ENCODE results near the gene TMPRSS6.

The TMPRSS6 gene

DNA sequence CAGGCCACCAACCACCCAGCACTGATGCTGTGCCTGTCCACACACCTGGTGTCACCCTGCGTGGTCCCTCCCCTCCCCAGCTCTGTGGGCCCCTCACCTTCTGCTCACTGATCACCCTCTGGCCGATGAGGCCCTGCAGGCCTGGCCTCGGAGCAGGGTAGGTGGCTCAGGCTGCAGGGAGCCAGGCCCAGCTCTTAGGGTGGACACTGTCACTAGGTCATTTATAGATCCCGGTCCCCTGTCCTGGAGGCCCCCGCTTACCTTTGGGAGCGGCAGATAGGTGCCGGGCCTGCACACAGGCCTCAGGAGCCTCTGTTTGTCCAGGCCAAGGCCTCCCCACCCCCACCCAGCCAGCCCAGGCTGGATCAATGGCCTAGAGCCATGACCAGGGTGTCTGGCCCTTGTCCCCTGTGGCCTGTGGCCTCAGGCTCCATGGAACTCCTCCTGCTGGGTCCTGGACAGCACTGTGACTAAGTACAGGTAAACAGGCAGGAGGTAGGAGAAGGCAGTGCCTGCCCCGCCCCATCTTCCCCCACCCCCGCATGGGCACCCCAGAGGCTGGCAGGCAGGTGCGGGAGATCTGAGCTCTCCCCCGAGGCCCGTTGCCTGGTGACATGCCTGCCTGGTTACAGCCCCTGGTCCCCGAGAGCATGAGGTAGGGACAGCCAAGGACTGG, at the start of gene TMPRSS6:
TMPRSS6 (minus strand) TSS at position 472 of the 676 bp plus-strand sequence. CDS start 6,296 bp downstream, outside the sequence.
- DNase-seq = no peak

DNA sequence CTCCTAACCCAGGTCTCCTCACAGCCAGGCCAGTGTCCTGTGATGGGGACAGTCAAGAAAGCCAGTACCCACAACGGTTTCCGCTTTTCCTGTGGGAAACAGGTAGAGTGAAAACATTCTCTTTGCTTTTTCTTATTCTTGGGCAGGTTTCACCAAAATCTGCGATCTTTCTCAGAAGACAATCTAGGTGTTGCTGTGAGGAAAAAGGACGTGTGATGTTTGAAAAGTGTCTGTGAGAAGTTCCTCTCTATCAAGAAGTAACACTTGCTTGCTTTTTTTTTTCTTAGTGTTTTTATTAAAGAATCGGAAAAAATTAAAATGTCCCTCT, 49.4 kb upstream of the TMPRSS6 start:
- no peak for DNase-seq

- DNase-seq = no peak
Observed at GRCh38 chr22:37157516-37158285, 48.2 kb upstream of the TMPRSS6 start.

DNA sequence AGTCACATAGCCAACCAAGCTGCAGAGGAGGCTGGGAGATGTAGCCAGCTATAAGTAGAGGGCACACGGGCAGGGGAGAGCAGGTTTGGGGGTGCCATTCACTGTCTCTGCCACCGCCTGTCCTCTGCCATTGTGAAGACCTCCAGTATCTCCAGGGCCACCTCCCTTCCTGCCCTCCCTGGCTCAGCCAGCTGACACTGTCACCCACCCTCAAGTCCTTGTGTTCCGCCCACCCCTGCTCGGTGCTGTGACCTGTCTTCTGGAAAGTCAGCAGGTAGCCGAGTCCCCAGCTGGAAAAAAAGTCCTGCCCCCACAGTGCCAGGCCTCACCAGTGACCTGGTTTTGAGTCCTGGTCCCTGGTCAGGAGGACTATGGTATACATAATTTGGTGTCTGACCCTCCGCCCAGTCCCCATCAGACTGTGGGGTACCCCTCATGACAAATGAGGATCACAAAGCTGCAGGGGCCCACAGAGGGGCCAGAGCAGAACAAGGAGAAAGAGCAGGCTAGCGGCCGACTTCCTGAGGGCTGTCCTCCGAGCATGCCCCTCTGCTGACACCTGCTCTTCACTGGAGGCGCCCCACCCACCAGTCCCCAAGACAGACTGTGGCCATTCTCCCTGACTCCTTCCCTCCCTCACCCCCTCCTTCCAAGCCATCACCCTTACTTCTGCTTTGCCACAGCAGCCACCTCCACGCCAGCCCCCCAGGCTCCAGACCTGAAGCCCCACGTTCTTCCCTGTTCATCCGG, 47.3 kb upstream of the TMPRSS6 start:
- no peak for DNase-seq

DNA sequence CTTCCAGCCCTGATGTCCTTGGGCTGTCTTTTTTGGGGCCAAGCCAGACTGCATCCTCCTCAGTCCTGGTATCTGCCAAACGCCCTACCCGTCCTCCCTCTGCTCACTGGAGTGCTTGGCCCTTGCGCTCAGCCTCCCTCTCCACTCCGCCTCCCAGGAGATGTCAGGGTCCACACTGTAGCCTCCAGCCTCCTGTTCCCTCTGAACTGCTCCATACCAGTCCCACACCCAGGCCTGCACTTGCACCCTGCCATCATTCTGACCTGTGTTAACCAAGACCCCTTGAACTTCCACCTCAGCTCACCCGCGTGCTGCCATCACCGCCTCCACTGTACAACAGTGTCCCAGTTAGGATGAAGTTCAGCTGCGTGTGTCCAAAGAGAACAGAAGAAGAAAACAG, 46.5 kb upstream of the TMPRSS6 start:
- no peak for DNase-seq

GRCh38 chr22:37154925-37155712, 45.6 kb upstream of the TMPRSS6 start:
- DNase-seq = no peak

DNA sequence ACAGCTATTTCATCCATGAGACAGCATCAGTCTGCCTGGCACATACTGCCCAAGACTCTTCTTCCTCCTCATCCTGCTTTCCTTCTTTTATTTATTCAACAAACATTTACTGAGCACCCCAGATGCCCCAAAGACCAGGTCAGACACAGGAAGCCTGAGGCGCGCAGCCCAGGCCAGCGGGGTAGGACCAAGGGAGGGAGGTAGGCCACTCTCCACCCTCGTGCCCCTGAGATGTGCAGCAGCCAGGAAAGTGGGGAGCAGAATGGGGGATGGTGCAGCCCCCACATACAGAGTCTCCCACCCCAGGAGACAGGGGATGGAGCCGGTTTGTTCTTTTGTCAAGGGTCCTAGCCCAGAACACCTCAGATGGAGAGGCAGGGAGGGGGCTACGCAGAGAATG, 44.4 kb upstream of the TMPRSS6 start:
- no peak for DNase-seq

DNA sequence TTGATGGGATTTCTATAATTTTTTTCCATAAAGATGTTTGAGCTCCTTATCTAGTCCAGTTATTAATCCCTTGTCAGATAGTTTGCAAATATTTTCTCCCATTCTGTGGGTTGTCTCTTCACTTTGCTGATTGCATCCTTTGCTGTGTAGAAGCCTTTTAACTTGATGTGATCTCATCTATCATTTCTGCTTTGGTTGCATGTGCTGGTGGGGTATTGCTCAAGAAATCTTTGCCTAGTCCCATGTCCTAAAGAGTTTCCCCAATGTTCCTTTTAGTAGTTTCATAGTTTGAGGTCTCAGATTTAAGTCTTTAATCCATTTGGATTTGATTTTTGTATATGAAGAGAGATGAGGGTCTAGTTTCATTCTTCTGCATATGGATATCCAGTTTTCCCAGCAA, 41.9 kb upstream of the TMPRSS6 start:
- no peak for DNase-seq

DNA sequence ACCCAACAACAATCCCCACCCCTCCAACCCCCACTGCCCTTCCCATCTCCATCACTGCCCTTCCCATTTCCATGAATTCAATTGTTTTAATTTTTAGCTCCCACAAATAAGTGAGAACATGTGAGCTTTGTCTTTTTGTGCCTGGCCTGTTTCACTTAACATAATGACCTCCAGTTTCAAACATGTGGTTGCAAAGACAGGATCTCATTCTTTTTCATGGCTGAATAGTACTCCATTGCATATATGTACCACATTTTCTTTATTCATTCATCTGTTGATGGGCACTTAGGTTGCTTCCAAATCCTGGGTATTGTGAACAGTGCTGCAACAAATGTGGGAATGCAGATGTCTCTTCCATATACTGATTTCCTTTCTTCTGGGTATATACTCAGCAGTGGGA, 41.2 kb upstream of the TMPRSS6 start:
- no peak for DNase-seq

DNA sequence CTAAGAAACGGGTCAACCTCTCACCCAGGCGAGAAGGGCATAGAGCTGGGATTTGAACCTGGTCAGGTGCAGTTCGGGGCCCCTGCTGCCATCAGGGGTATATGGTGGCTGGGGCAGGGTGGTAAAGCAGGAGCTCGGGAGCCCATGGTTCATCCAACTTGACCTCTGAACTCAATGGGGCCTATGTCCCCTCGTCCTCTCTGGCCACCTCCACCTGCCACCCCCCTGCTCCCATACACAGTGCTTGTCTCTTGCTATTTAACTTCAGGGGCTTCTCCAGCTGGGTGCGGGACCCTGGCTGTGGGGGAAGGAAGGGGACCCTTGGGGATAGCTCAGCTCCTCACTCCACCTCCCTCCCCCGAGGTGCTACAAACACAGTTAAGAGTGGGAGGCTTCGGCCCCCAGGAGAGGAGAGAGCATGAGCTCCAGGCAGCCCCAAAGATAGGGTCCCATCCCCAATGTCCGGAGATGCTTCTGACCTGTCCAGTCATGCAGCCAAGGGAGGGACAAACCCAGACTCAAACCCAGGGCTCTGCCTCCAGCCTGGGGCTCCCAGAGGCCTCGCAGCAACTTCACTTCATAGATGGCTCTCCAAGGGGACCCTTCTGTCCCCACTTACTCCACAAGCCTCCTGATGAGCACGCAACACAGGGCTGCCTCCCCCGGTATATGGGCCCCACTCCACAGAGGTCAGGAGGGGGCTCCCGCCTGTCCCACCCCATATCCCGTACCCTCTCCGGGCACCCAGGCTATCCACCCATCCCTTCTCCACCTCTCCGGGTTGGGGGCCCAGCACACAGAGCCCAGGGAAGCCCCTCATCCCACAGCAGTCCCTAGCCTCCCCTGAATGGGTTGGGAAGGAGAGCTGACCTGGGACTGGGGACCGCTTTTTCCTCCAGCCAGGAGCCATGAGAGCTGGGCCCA, 39.5 kb upstream of the TMPRSS6 start:
- DNase-seq = no peak

- no peak for DNase-seq
Observed at GRCh38 chr22:37148031-37148651, 38.6 kb upstream of the TMPRSS6 start.

GRCh38 chr22:37147186-37147990, 37.9 kb upstream of the TMPRSS6 start:
- DNase-seq = no peak

- DNase-seq = no peak
Observed at GRCh38 chr22:37146507-37147180, 37.1 kb upstream of the TMPRSS6 start.

DNA sequence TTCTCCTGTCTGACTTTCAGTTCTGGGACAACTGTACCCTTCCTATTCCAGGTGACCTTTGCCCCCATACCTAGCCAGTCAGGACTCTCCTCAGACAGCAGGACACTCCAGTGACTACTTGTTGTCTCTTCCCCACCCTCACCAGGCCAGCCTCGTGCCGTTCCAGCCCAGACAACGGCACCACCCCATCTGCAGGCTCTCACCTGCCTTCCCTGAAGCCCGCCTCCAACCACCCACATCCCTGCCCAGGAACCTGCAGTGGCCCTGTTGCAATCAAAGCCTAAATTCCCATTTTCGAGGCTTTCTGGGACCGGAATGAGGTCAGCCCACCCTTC, 36.5 kb upstream of the TMPRSS6 start:
- DNase-seq = no peak

- DNase-seq = no peak
Observed at GRCh38 chr22:37145180-37146050, 35.9 kb upstream of the TMPRSS6 start.

DNA sequence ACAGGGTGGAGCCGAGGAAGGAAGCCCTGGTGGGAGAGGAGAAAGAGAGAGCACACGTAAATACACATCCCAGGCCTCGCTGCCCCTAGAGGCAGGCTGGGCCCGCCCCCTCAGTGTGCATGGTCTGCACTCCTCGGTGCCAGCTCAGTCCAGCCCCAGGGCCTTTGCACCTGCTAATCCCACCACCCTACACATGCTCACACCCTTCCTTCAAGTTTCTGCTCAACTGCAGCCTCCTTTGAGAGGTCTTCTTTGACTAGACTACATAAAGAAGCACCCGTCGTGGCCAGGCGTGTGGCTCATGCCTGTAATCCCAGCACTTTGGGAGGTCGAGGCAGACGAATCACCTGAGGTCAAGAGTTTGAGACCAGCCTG, 34.7 kb upstream of the TMPRSS6 start:
- DNase-seq = no peak

DNA sequence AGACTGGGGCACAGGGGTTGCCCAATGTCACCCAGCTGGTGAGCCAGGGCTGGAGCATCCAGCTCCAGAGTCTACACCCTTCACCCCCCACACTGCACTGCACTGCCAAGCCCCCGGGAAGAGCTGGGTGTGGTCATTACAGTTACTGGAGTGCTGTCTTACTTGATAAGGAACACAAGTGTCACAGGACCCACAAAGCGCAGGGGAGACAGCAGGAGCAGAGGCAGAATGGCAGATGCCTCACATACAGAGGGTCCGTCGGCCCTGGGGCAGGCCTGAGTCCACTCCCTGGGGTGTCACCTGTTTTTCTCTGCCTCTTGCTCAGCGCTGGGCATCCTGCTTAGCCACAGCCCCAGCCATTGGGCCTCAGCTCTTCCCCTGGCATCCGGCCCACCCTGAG, 32.5 kb upstream of the TMPRSS6 start:
- DNase-seq = no peak

- no peak for DNase-seq
Observed at GRCh38 chr22:37141476-37141875, 32.0 kb upstream of the TMPRSS6 start.

GRCh38 chr22:37140686-37141323, 31.3 kb upstream of the TMPRSS6 start:
- DNase-seq = no peak
